Cerebellar nuclear complex (tissue), 1 donor: Measurements from ENCODE around the gene STRBP.

Source experiments
- DNase-seq, 2 experiments: peaks; one replicate each; lab custom pipeline; 2025; lab: John Stamatoyannopoulos, UW

Gene STRBP

GRCh38 chr9:123131258-123131657, 137.1 kb downstream of the STRBP start:
- DNase-seq, result no peak

GRCh38 chr9:123129423-123129822, 139.0 kb downstream of the STRBP start:
- no peak for DNase-seq

GRCh38 chr9:123128591-123128990, 139.8 kb downstream of the STRBP start:
- DNase-seq, result no peak

- DNase-seq, result no peak
Observed at GRCh38 chr9:123127512-123128075, 140.8 kb downstream of the STRBP start.

- DNase-seq, result no peak
Observed at GRCh38 chr9:123121457-123121856, 146.9 kb downstream of the STRBP start.

GRCh38 chr9:123120953-123121352, 147.4 kb downstream of the STRBP start:
- no peak for DNase-seq

- no peak for DNase-seq
Observed at GRCh38 chr9:123120131-123120530, 148.3 kb downstream of the STRBP start.

GRCh38 chr9:123119566-123119965, 148.8 kb downstream of the STRBP start:
- peak in 1 of 2 experiments; percentile 11 for DNase-seq

GRCh38 chr9:123116036-123116435, 152.3 kb downstream of the STRBP start:
- DNase-seq, result no peak

- DNase-seq, result no peak
Observed at GRCh38 chr9:123115146-123115913, 153.1 kb downstream of the STRBP start.

GRCh38 chr9:123113185-123113584, 155.2 kb downstream of the STRBP start:
- DNase-seq, result no peak

GRCh38 chr9:123112015-123112975, 156.1 kb downstream of the STRBP start:
- DNase-seq, result peak in 1 of 2 experiments; percentile 14

- DNase-seq, result peak; percentile 12 to 24
Observed at GRCh38 chr9:123111427-123112014, 156.9 kb downstream of the STRBP start.

- DNase-seq, result no peak
Observed at GRCh38 chr9:123109540-123110279, 158.7 kb downstream of the STRBP start.

- DNase-seq, result no peak
Observed at GRCh38 chr9:123108976-123109375, 159.4 kb downstream of the STRBP start.

GRCh38 chr9:123107639-123108285, 160.6 kb downstream of the STRBP start:
- no peak for DNase-seq

GRCh38 chr9:123105490-123105889, 162.9 kb downstream of the STRBP start:
- no peak for DNase-seq

- DNase-seq, result no peak
Observed at GRCh38 chr9:123104807-123105206, 163.6 kb downstream of the STRBP start.

GRCh38 chr9:123102375-123103113, 165.8 kb downstream of the STRBP start:
- DNase-seq, result no peak

GRCh38 chr9:123099548-123099947, 168.8 kb downstream of the STRBP start:
- DNase-seq, result no peak
